AG08395 (cell line): ENCODE measurements around the gene EDA.
"Not testable (repeated sequence)": the region's sequence is repeated elsewhere in the genome, so short reads cannot be mapped to it uniquely, and the experiment has no call there.

ENCODE experiments used
- DNase-seq: peaks from one replicate; pipeline ENCODE4 v3.0.0; 2012; ENCODE audit warnings: mixed read lengths, low spot score

Gene EDA

DNA sequence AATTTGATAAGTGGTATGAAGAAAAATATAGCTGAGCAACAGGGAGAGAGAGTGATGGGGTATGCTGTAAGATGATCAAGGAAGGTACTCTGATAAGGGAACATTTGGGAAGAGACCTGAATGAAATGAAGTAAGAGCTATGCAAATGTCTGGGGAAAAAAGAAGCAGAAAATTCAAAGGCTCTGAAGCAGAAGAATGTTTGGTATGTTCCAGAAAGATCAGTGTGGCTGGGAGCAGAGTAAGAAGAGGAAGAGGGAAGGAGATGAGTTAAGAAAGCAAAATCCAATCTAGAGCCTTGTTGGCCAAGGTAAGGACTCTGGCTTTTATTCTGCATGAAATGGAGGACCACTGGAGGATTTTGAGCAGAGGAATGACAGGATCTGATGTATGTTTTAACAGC lies 343.8 kb downstream of the EDA start:
- no peak for DNase-seq

DNA sequence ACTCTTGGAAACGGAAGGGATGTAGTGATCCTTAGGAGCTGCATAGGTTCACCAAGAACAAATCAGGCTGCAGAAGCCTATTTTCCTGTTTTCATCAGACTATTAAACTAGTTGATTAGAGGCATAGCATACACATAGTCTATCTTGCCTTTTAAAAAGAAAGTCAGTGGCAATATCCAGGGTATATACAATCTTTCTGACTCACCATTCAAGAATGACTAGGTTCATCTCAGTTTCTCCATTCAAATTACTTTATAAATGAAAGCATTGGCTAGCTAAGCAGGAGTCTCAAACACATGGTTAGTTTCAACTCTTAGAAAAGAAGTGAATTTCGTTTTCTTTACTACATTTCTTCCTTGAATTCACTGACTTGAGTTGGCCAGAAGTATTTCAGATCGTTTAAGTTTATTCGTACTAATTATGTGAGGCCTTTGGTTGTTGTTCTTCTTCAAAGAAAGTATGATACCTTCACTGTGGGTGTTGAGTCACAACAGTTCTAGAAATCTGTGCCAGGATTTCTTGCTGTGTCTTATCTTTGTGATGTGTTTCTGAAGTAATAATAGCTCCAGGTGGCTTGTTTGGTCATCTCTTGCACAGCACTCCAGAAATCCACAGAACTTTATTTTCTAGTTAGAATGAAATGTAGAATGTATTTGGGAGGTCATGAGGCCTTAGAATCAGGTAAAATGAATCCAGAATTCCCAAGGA lies 345.6 kb downstream of the EDA start:
- DNase-seq, result no peak

DNA sequence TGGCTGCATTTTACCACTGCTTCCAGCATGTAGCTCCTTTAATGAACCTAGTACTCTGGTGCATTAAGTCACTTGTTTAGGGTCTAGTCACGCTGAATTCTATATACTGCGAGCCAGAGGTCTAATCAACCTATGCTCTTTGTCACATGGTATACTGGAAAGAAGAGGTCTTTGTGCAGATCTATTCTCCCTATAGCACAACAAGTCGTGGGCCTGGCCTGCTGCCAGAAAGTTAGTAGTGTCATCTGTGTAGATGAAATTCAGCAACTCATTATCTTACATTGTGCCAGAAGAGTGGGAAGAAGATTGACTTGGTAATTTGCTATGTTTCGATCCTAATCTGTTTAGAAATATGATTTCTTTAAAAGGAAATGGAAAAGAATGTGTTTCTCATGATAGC lies 353.0 kb downstream of the EDA start:
- no peak for DNase-seq

- DNase-seq, result no peak
These were observed 353.5 kb downstream of the EDA start for GRCh38 chrX:69969460-69969859.

GRCh38 chrX:69987691-69988090 lies 371.8 kb downstream of the EDA start:
- no peak for DNase-seq

DNA sequence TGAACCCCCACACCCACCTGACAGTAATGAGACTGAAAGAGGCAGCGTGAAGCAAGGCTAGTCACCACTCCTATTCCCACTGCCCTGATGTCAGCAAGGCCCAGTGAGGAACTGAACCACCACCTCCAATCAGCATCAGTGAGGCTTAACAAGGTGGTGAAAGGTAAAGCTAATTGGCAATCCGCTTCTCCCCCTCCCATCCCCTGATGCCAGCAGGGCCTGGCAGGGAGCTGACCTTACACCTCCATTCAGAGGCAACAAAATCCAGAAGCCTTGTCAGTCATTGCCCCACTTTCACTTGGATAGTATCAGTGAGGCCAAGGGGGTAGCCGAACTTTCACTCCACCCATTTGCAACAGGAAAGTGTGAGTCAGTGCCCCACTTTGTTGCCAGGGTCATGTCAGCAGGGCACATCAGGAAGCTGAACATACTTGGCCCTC lies 373.1 kb downstream of the EDA start:
- no peak for DNase-seq

GRCh38 chrX:69991685-69992084 lies 375.8 kb downstream of the EDA start:
- DNase-seq, result no peak

- no peak for DNase-seq
These were observed 377.6 kb downstream of the EDA start for GRCh38 chrX:69993494-69993893.

- no peak for DNase-seq
These were observed 379.6 kb downstream of the EDA start for GRCh38 chrX:69995362-69996112.

GRCh38 chrX:69996113-69996468 lies 380.2 kb downstream of the EDA start:
- no peak for DNase-seq

DNA sequence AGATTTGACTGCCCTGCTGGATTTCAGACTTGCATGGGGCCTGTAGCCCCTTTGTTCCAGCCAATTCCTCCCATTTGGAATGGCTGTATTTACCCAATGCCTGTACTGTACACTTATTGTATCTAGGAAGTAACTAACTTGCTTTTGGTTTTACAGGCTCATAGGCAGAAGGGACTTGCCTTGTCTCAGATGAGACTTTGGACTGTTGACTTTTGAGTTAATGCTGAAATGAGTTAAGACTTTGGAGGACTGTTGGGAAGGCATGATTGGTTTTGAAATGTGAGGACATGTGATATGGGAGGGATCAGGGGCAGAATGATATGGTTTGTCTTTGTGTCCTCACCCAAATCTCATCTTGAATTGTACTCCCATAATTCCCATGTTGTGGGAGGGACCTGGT lies 382.4 kb downstream of the EDA start:
- not testable (repeated sequence) for DNase-seq

GRCh38 chrX:70001269-70001668 lies 385.4 kb downstream of the EDA start:
- DNase-seq, result no peak

- no peak for DNase-seq
These were observed 385.9 kb downstream of the EDA start for GRCh38 chrX:70001708-70002341.

DNA sequence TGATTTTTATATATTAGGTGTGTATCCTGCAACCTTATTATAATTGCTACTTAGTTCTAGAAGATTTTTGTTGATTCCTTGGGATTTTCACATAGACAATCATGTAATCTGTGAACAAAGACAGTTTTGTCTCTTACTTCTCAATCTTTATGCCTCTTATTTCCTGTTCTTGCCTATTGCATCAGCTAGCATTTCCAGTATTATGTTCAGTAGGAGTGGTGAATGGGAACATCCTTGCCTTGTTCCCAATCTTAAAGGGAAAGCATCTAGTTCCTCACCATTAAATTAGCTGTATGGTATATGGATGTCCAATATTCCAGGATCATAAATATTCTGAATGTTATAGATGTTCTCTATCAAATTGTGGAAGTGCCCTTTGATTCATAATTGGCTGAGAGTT lies 392.0 kb downstream of the EDA start:
- DNase-seq, result no peak

DNA sequence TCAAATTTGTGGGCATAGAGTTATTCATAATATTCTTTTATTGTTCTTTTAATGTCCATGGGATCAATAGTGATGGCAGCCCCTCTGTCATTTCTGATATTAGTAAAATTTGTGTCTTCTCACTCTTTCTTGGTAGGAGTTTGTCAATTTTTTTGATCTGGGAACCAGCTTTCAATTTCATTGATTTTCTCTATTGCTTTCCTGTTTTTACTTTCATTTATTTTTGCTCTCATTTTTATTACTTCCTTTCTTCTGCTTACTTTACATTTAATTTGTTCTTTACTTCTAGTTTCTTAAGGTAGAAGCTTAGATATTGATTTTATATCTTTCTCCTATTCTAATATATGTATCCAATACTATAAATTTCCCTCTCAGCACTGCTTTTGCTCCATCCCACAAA lies 393.1 kb downstream of the EDA start:
- no peak for DNase-seq

DNA sequence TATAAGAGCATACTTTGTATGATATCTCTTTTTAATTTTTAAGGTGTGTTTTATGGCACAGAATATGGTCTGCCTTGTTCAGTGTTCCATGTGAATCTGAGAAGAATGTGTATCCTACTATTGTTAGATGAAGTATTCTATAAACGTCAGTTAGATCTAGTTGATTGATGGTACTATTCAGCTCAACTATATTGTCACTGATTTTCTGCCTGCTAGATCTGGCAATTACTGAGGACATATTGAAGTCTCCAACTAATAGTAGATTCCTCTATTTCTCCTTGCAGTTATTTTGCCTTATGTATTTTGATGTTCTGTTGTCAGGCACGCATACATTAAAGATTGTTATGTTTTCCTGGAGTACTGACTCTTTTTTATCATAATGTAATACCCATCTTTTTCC lies 394.1 kb downstream of the EDA start:
- DNase-seq, result no peak

DNA sequence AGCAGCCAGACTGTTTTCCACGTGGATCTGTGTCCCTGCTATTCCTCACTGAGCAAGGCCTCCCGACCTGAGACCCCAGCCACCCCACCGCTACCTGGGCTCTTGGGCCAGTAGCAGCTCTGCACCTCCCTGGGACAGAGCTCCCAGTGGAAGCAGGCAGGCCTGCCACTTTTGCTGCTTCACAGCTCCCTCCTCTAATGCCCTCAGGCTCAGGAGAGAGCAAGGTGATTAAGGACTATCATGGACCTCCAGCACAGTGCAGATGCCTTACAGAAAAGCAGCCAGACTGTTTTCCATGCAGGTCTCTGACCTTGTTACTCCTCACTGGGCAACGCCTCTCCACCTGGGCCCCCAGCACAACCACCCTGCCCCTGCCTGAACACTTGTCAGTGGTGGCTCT lies 396.8 kb downstream of the EDA start:
- no peak for DNase-seq

GRCh38 chrX:70013466-70014381 lies 397.8 kb downstream of the EDA start:
- DNase-seq, result no peak

DNA sequence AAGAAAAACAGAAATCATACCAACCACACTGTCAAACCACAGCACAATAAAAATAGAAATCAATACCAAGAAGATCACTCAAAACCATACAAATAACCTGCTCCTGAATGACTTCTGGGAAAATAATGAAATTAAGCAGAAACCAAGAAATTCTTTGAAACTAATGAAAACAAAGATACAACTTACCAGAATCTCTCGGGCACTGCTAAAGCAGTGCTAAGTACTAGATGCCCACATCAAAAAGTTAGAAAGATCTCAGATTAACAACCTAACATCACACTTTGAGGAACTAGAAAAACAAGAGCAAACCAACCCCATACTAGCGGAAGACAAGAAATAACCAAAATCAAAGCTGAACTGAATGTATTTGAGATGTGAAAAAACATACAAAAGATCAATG lies 400.6 kb downstream of the EDA start:
- no peak for DNase-seq

DNA sequence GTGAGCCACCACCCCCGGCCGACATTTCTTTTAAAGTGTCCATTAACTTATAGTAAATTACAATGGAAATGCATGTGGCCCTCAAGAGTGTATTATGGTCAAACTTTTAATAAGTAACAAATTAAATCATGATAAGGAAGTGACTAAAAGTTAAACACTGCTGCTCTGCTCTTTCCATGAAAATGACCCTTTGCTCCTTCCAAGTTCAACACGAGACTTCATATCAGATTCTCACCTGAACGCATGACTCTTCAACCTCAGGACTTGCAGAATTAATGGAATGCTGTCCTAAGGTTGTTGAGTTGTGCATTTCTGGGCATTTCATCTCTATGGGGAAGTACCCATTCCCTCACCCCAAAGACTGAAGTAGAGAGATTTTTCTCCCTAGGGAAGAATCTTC lies 406.7 kb downstream of the EDA start:
- DNase-seq, result no peak

GRCh38 chrX:70025464-70025863 lies 409.6 kb downstream of the EDA start:
- DNase-seq, result no peak

DNA sequence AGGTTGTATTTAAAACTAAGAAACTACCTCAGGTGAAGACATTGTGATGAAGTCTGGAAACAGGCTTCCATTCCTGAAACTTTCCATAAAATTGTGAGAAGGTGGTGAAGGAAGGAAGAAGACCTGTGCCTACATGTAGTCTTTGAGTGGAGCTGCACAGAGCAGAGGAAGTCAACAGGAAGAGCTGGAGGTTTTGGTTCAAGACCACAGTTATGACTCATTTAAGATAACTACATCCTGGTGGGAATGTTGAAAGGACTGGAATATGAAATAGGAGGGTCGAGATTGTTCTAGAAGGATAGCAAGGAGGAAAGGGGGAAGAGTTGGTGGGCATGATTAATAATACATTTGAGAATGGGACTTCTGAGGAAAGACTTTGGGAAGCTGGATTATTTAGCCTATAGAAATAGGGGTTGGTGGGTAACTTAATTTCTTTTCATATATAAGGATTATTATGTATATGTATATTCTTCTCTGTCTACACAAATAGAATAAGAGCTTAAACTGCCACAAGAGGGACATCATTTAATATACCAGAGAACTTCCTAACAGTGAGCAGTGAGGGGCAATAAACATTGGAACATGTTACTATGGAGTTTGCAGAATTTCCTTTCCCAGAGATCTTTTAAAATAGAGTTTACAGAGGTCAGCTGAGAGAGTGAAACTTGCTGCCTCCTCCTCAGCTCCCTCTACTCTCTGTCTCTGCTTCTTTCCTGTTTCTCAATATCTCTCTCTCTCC lies 410.4 kb downstream of the EDA start:
- DNase-seq, result no peak
